HCEC 1CT (cell line): ENCODE results near the gene ACAP3.
"Not testable (repeated sequence)": the region's sequence is repeated elsewhere in the genome, so short reads cannot be mapped to it uniquely, and the experiment has no call there.

ENCODE experiments used
- DNase-seq: peaks from one replicate; pipeline ENCODE4 v3.0.0-alpha.2; 2017

Gene ACAP3

GRCh38 chr1:1260843-1261560 is 46.7 kb downstream of the ACAP3 start:
- no peak for DNase-seq

DNA sequence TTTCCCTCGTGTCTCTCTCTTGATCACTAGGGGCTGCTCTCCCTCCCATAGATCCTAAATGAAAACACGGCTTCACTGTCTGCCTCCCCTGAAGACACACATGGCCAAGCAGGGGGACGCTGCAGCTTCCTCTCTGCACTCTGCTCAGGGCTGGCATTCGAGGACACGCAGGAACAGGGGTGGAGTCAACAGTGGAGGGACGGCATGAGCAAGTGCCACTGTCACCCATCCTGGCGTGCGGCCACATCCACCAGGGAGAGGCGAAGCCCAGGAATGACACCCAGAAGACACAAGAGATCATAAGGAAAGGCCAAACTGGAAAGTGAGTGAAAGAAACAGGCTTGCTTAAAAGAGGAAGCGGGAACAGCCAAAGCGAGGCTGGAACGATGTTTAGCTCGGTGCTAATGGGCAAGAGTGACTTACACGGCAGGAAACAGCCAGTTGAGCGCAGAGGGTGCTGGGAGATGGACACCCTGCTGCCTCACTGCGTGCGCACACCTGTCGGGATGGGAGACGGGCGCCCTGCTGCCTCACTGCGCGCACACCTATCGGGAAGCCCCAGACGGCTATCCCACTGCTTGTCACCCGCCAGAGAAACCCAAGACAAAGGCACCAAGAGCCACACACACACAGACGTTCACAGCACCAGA is 47.7 kb downstream of the ACAP3 start:
- no peak for DNase-seq

DNA sequence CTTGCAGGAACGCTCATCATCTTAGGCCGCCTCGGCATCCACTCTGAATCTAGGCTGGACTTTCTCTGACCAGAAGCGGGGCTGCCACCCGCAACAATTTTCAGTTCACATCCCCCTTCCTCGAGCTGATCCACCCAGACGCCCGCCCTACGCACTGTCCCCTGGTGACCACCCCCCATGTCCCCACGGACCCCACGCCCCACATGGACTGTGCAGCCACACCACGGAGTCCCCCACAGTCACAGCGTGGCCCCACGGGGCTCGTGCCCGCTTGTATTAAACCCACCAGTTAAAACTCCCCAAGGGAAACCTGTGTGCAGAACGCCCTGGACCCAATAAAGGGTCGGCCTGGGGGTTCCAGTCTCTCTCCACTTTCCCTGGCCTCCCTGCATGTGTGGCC is 48.2 kb downstream of the ACAP3 start:
- DNase-seq: no peak

GRCh38 chr1:1259119-1259488 is 48.6 kb downstream of the ACAP3 start:
- DNase-seq: no peak

DNA sequence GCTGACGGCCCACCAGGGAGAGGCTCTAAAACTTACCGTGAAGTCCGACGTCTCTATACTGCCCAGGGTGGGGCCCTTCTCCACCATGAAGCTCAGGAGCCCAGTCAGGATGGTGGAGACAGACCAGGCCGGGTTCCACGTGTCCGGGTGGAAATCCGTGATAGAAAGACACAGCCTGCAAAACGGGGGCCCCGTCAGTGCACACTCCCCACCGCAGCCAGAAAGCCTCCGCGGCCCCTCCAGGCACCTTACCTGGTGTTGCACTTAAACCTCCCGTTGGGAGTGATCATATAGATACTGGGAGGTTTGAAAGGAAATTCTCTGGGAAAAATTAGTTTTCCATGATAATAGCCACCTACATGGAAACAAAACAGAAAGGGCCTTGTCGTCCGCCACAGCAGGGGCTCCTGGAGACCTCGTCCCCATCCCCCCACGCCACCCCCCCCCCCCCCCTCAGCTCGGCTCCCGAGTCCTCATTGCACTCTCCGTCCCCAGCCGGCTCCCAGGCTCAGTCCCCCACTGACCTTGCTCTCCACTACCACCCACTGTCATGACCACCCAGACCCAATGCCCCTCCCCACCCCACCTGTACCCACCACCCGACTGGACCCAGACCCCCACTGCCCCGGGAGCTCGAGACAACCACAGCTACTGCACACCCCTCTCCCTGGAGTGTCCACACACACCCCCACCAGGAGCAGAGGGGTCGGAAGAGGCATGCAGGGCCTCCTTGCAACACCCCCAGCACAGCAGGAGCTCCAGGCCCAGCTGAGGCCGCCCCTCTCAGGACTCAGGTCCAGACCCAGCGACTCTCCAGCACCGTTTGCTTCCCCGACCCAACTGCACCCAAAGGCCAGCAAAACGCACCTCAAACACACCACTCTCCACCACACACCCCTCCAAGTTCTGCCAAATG is 50.5 kb downstream of the ACAP3 start:
- DNase-seq: no peak

GRCh38 chr1:1255611-1256010 is 52.1 kb downstream of the ACAP3 start:
- no peak for DNase-seq

GRCh38 chr1:1255078-1255477 is 52.7 kb downstream of the ACAP3 start:
- DNase-seq: no peak

DNA sequence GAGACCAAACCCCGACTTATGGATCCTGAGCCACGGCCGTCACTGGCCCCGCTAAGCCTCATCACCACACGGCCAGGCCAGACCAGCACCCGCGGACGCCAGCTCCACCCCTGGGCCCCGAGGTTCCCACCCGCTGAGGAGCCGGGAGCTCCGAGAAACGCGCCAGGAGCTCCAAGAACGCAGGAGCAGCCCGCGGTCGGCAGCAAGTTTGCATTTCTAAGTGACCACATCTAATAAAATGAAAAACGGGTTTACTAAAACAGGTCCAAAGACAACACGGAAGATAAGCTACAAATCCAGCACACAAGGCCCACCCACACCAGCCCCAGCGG is 53.1 kb downstream of the ACAP3 start:
- no peak for DNase-seq

- no peak for DNase-seq
These were observed 53.6 kb downstream of the ACAP3 start for GRCh38 chr1:1253972-1254666.

DNA sequence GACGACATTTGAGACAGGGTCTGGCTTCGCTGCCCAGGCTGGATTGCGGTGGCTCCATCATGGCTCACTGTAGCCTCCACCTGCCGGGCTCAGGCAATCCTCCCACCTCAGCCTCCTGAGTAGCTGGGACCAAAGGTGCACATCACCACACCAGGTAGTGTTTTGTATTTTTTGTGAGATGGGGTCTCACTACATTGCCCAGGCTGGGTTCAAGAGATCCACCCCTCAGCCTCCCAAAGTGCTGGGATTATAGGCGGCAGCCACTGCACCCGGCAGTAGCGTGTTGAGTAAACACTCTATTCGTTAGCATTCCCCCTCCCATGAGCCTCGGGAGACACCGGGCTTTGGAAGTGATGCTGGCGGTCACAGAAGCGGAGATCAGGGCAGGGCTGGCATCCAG is 54.4 kb downstream of the ACAP3 start:
- no peak for DNase-seq

DNA sequence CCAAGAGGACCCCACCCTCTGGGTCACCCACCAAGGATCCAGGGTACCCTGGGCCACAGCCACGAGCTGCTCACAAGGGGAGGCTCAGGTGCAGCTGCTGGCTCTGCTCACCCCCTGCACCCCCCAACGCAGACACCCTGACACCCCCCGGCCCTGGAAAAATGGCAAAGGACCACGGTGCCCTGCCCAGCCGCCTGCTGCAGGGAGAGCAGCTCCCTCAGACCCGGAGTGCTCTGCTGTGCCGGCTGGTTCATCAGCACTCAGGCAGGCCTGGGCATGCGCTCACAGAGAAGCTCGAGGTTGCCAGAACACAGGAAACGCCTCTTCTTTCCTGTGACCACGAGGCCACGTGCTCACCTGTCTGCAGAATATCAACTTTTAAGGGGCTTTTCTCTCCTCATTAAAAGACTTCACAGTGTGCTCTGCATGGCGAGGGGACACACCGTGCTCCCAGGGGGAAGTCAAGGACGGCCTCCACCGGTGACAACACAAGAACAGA is 56.9 kb downstream of the ACAP3 start:
- DNase-seq: no peak

GRCh38 chr1:1248009-1248913 is 59.5 kb downstream of the ACAP3 start:
- DNase-seq: not testable (repeated sequence)

GRCh38 chr1:1247341-1247913 is 60.3 kb downstream of the ACAP3 start:
- DNase-seq: no peak

DNA sequence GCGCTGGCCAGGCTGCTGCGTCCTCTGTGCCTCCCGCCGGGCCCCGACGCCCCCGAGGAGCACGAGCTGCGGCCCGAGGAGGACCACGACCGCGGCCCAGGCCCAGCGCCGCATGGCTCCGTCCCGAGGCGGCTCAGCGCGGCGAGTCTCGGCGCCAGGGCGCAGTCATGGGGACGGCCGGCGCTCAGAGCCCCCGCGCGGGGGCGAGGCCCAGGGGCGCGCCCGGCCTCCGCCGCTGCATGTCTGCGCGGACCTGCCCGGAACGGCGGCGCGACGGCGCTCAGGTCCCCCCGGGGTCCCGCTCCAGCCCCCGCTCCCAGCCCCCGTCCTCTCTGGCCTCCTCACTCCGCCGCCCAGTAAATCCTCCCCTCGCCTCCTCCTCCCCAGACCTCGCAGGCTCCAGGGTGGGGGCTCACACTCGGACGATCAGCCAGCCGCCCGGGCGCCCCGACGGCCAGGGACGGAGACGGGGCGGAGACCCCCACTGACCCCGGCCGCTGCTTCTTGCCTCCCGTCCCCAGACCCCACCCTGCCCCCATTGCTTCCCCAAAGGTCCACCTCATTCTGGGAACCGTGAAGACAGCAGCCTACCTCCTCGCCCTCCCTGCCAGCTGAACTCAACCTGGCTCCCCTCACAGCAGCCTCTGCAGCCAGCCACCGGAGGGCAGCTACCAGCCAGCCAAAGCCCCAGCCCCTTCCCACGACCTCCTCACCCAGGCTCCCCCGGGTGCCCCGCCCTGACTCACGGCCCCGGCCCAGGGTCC is 61.0 kb downstream of the ACAP3 start, which contains the start of gene C1QTNF12:
C1QTNF12 (minus strand) TSS at position 146 of the 764 bp plus-strand sequence; CDS start at position 114, 32 bp downstream.
- DNase-seq: no peak

- DNase-seq: no peak
These were observed 61.7 kb downstream of the ACAP3 start for GRCh38 chr1:1245817-1246576.

DNA sequence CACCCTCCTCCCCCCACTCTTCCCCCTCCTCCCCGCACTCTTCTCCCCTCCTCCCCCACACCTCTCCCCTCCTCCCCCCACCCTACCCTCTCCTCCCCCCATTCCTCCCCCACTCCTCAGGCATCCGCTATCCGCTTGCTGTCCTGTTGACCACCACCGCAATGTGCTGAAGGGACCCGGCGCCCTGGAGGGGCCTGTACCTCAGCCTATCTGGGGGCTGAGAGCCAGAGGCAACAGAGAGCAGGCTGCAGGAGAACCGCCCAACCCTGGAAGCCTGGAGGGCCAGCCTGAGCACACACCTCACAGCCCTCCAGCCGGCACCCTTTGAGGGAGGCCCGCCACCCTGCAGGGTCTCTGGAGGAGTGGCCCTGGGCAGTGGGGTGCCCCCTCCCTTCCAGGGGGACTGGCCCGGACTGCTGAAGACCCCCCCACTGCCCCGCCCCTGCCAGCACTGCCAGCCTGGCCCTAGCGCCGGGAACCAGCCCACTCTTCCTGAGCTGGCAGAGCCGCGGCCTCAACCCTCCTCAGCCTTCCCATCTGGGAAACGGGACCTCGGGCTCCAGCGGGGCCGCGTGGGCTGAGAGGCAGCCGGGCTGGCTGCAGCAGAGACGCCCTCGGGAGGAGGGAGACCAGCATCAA is 62.4 kb downstream of the ACAP3 start:
- no peak for DNase-seq

DNA sequence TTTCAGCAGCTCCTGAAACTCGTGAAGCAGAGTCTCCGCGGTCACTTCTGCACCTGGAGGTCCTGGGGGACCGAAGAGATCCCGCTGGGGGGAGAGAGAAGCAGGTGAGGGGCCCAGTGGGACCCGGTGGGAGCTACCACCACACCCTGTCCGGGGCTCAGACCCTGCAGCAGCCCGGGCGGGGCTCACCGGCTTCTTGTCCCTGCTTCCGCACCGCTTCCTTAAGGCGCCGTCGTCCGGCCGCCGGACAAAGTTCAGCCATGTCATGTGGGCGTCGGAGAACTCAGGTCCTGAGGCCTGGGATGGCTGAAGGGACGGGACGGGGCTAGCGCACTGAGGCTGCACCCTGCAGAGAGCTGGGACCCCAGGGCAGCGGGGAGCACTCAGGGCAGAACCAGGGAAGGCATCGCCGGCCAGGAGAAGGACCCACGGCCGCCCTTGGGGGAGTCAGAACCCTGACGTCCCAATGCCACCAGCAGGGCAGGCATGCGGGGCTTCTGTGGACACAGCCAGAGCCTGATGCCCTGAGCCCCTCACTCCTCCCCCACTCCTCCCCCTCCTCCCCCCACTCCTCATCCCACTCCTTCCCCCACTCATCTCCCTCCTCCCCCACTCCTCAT is 63.4 kb downstream of the ACAP3 start:
- DNase-seq: no peak

GRCh38 chr1:1243807-1244191 is 63.9 kb downstream of the ACAP3 start:
- DNase-seq: no peak

GRCh38 chr1:1243266-1243660 is 64.5 kb downstream of the ACAP3 start:
- no peak for DNase-seq
